ENCODE measurements around the gene NELL1. TPM values are rescaled to one million over a fixed set of nuclear protein-coding genes. Genes with fewer than 3 reads are reported as not detected.

Gene NELL1
- total RNA-seq, 1 experiment from 2014 or later = 0.22 TPM

- Mint-ChIP-seq H3K27me3 (ENCODE audit: low read depth) (no peaks in the 10 kb centered on the region), H3K27ac (no peak overlapping the region), H3K4me1 (no peaks in the 10 kb centered on the region), H3K36me3 (ENCODE audit: insufficient read depth in 1 of 3, low read depth in 3 of 3) (no peaks in the 10 kb centered on the region), H3K4me3 (no peak overlapping the region), H3K9me3 (no peaks in the 10 kb centered on the region)
- no peak overlapping the region for H3K18ac ChIP-seq (ENCODE audit: insufficient read length, low read depth, low read length)
- H4K20me1 ChIP-seq (ENCODE audit: control insufficient read depth, insufficient read depth, insufficient read length) = no peaks in the 10 kb centered on the region
- no peaks in the 10 kb centered on the region for H3K79me2 ChIP-seq (ENCODE audit: insufficient read depth, low read length)
- no peaks in the 10 kb centered on the region for H3K79me1 ChIP-seq (ENCODE audit: insufficient read depth, low read depth, low read length, poor library complexity, severe bottlenecking)
- DNase-seq = no peak
- no peak overlapping the region for H2BK120ac ChIP-seq (ENCODE audit: low read depth, low read length, poor library complexity, severe bottlenecking)
- no peak overlapping the region for H4K8ac ChIP-seq (replicated peaks; ENCODE audit: insufficient read length, low read depth, low read length)
- no peak overlapping the region for H3K23ac ChIP-seq (ENCODE audit: insufficient read length, low read depth, low read length)
- no peak overlapping the region for H3K56ac ChIP-seq (ENCODE audit: insufficient read length, low read depth, low read length)
- H3K4me2 ChIP-seq (ENCODE audit: insufficient read depth, insufficient read length, low read length) = no peak overlapping the region
- H2BK12ac ChIP-seq (ENCODE audit: insufficient read length, low read depth, low read length) = no peak overlapping the region
- H3K9ac ChIP-seq (ENCODE audit: extremely low read depth, insufficient read length, low read length) = no peak overlapping the region
- H3K27ac ChIP-seq (ENCODE audit: insufficient read length, low read depth, low read length) = no peak overlapping the region
- no peaks in the 10 kb centered on the region for H3K27me3 ChIP-seq (ENCODE audit: insufficient read depth, low read length)
- H3T11ph ChIP-seq (ENCODE audit: low read length) = no peak overlapping the region
- no peak overlapping the region for H2AK5ac ChIP-seq (ENCODE audit: insufficient read length, low read length)
- H2BK20ac ChIP-seq (ENCODE audit: low read depth, low read length, poor library complexity, severe bottlenecking) = no peak overlapping the region
- H3K23me2 ChIP-seq (ENCODE audit: insufficient read length, low read depth, low read length, poor library complexity, severe bottlenecking) = no peaks in the 10 kb centered on the region
- H3K9me3 ChIP-seq (ENCODE audit: control insufficient read depth, low read depth, low read length) = no peaks in the 10 kb centered on the region
- no peak overlapping the region for H2BK15ac ChIP-seq (ENCODE audit: low read depth, low read length)
- H2BK5ac ChIP-seq (ENCODE audit: insufficient read length, low read length) = no peak overlapping the region
- no peak overlapping the region for H4K5ac ChIP-seq (ENCODE audit: insufficient read length, low read depth, low read length)
- no peak for TF ChIP-seq CTCF (conservative IDR thresholded peaks at IDR 0.05)
- no peaks in the 10 kb centered on the region for H3K4me1 ChIP-seq (ENCODE audit: insufficient read depth, low read length)
- H3K4ac ChIP-seq (ENCODE audit: low read depth, low read length) = no peak overlapping the region
- no peak overlapping the region for H3K14ac ChIP-seq (ENCODE audit: insufficient read depth, low read length)
- WGBS (ENCODE audit: extremely low coverage, insufficient read length, low lambda C conversion rate) = no CpG with 5 or more reads among the region's 1 CpG
- H2AFZ ChIP-seq (ENCODE audit: low read length) = no peak overlapping the region
- H4K91ac ChIP-seq (ENCODE audit: insufficient read length, low read depth, low read length) = no peak overlapping the region
Observed at GRCh38 chr11:21582791-21583190, 913.4 kb downstream of the NELL1 start.

Measured in H9 (cell line).